ENCODE results near the gene MSH3.

MSH3 gene

GRCh38 chr5:80715887-80716286 lies 61.4 kb downstream of the MSH3 start:
- TF ChIP-seq, protein P1, sequence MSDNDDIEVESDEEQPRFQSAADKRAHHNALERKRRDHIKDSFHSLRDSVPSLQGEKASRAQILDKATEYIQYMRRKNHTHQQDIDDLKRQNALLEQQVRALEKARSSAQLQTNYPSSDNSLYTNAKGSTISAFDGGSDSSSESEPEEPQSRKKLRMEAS (IDR thresholded peaks at IDR 0.05), result no peak
- TF ChIP-seq TEAD4 (IDR thresholded peaks at IDR 0.05) (no peak), ZBTB7A (IDR thresholded peaks at IDR 0.05; ENCODE audit: low read depth) (no peak), YY1 (IDR thresholded peaks at IDR 0.05; ENCODE audit: low read depth) (no peak), TAF1 (IDR thresholded peaks at IDR 0.05; ENCODE audit: low read depth) (no peak), EGR1 (IDR thresholded peaks at IDR 0.05) (no peak), CEBPB (IDR thresholded peaks at IDR 0.05) (no peak), EP300 (IDR thresholded peaks at IDR 0.05; ENCODE audit: borderline replicate concordance) (no peak), RAD21 (IDR thresholded peaks at IDR 0.05; ENCODE audit: low read depth) (no peak), NFIC (IDR thresholded peaks at IDR 0.05) (no peak), CREB1 (IDR thresholded peaks at IDR 0.05; ENCODE audit: low read depth) (no peak), TCF12 (IDR thresholded peaks at IDR 0.05; ENCODE audit: low read depth) (no peak), FOXM1 (IDR thresholded peaks at IDR 0.05; ENCODE audit: borderline replicate concordance, low read depth) (no peak), USF1 (IDR thresholded peaks at IDR 0.05) (no peak)
- TF ChIP-seq, protein P2, sequence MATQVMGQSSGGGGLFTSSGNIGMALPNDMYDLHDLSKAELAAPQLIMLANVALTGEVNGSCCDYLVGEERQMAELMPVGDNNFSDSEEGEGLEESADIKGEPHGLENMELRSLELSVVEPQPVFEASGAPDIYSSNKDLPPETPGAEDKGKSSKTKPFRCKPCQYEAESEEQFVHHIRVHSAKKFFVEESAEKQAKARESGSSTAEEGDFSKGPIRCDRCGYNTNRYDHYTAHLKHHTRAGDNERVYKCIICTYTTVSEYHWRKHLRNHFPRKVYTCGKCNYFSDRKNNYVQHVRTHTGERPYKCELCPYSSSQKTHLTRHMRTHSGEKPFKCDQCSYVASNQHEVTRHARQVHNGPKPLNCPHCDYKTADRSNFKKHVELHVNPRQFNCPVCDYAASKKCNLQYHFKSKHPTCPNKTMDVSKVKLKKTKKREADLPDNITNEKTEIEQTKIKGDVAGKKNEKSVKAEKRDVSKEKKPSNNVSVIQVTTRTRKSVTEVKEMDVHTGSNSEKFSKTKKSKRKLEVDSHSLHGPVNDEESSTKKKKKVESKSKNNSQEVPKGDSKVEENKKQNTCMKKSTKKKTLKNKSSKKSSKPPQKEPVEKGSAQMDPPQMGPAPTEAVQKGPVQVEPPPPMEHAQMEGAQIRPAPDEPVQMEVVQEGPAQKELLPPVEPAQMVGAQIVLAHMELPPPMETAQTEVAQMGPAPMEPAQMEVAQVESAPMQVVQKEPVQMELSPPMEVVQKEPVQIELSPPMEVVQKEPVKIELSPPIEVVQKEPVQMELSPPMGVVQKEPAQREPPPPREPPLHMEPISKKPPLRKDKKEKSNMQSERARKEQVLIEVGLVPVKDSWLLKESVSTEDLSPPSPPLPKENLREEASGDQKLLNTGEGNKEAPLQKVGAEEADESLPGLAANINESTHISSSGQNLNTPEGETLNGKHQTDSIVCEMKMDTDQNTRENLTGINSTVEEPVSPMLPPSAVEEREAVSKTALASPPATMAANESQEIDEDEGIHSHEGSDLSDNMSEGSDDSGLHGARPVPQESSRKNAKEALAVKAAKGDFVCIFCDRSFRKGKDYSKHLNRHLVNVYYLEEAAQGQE (IDR thresholded peaks at IDR 0.05; ENCODE audit: low read depth), result no peak

GRCh38 chr5:80720181-80720580 lies 65.7 kb downstream of the MSH3 start:
- TF ChIP-seq, protein P2 (IDR thresholded peaks at IDR 0.05; ENCODE audit: low read depth), result no peak
- no peak for TF ChIP-seq EGR1 (IDR thresholded peaks at IDR 0.05)
- no peak for TF ChIP-seq YY1 (IDR thresholded peaks at IDR 0.05; ENCODE audit: low read depth)
- no peak for TF ChIP-seq CREB1 (IDR thresholded peaks at IDR 0.05; ENCODE audit: low read depth)
- TF ChIP-seq TAF1 (IDR thresholded peaks at IDR 0.05; ENCODE audit: low read depth), result no peak
- TF ChIP-seq TEAD4 (IDR thresholded peaks at IDR 0.05), result no peak

GRCh38 chr5:80722916-80723315 lies 68.5 kb downstream of the MSH3 start:
- no peak for TF ChIP-seq YY1 (IDR thresholded peaks at IDR 0.05; ENCODE audit: low read depth)
- no peak for TF ChIP-seq CEBPB (IDR thresholded peaks at IDR 0.05)
- TF ChIP-seq CREB1 (IDR thresholded peaks at IDR 0.05; ENCODE audit: low read depth), result no peak
- TF ChIP-seq, protein P1 (IDR thresholded peaks at IDR 0.05), result no peak
- TF ChIP-seq ZBTB7A (IDR thresholded peaks at IDR 0.05; ENCODE audit: low read depth), result no peak
- no peak for TF ChIP-seq EGR1 (IDR thresholded peaks at IDR 0.05)
- no peak for TF ChIP-seq EP300 (IDR thresholded peaks at IDR 0.05; ENCODE audit: borderline replicate concordance)
- no peak for TF ChIP-seq TAF1 (IDR thresholded peaks at IDR 0.05; ENCODE audit: low read depth)
- TF ChIP-seq NFIC (IDR thresholded peaks at IDR 0.05), result no peak
- TF ChIP-seq, protein P2 (IDR thresholded peaks at IDR 0.05; ENCODE audit: low read depth), result no peak
- TF ChIP-seq TEAD4 (IDR thresholded peaks at IDR 0.05), result no peak
- no peak for TF ChIP-seq TCF12 (IDR thresholded peaks at IDR 0.05; ENCODE audit: low read depth)
- TF ChIP-seq RAD21 (IDR thresholded peaks at IDR 0.05; ENCODE audit: low read depth), result no peak
- no peak for TF ChIP-seq FOXM1 (IDR thresholded peaks at IDR 0.05; ENCODE audit: borderline replicate concordance, low read depth)
- TF ChIP-seq USF1 (IDR thresholded peaks at IDR 0.05), result no peak

DNA sequence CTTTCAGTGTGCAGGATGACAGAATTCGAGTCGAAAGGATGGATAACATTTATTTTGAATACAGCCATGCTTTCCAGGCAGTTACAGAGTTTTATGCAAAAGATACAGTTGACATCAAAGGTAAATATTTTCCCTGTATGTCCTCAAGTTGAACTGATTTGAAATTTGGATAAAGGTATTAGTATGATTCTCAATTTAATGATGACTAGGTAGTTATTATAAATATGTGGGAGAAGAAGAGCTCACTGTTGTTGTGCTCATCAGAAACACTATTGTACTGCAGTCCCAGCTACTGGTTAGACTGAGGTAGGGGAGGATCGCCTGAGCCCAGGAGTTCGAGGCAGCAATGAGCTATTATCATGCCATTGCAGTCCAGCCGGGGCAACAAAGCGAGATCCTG lies 71.0 kb downstream of the MSH3 start:
- TF ChIP-seq TEAD4 (IDR thresholded peaks at IDR 0.05) (no peak), CEBPB (IDR thresholded peaks at IDR 0.05) (no peak), USF1 (IDR thresholded peaks at IDR 0.05) (no peak), FOXM1 (IDR thresholded peaks at IDR 0.05; ENCODE audit: borderline replicate concordance, low read depth) (no peak)
